NCI-H128 (cell line): ENCODE data around the gene FCRL4.
"Not testable (repeated sequence)": the region's sequence is repeated elsewhere in the genome, so short reads cannot be mapped to it uniquely, and the experiment has no call there.

Experiments
- DNase-seq: peaks from one replicate; lab custom pipeline; 2025; ENCODE audit not compliant: unreplicated experiment; lab: John Stamatoyannopoulos, UW

Gene FCRL4

DNA sequence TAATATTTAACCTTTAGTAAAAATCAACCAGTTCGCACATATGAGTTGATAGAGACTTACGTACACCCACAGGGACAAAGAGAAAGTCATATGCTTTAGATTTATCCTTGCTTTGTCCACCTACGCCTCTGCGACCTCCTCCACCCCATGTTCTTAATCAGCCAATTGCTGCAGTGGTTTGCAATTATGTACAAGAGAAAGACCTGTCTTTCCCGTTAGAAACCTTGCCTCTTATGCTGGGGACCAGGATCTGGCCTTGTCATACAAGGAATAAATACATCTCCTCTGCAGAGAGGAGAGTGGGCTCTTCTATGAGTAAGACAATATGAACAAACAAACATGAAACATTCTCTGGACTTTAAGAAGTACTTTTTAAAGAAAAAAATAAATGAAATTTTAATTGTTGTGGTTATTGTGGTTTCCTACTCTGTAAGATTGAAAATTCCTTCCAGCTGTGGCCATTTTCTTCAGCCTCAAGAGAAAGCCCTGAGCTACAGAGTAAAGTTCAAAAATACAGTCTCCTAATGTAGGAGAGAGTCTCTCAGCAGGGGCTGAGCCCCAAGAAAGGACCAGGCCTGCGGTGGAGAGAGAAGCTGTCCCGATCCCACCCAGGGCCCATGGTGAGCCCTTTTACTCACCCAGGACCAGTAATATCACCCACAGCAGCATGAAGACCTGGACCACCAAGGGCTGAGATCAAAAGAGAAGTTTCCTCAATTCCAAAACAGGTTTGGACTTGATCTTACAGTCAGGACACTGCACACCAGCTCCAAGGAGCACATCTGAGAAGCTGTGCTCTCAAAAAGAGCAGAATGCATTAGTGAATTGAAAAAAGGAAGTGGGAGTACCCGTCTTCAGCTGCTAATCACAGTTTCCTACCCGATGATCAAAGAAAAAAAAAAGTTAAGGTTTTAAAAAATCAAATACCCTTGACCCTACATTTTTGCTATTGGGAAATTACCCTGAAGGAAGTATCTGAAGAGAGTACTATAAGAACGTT lies 45.9 kb downstream of the FCRL4 start, which contains the start of gene FCRL5:
Gene FCRL5 (minus strand): TSS at position 822 of the 1,000 bp plus-strand sequence. CDS start 153 bp downstream, at position 669.
- no peak for DNase-seq

DNA sequence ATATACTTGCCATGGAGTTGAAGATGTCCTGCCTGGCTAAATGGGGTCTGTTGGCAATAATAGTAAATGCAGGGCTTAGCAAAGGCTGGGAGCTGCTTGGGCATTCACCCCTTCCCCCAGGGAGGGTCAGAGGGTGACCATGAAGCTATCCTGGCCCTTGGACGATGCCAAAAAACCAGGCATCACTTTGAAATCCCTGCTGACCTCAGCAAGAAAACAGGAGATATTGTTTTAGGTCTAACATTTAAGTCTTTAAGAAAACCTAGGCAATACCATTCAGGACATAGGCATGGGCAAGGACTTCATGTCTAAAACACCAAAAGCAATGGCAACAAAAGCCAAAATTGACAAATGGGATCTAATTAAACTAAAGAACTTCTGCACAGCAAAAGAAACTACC lies 49.8 kb downstream of the FCRL4 start:
- DNase-seq = not testable (repeated sequence)

DNA sequence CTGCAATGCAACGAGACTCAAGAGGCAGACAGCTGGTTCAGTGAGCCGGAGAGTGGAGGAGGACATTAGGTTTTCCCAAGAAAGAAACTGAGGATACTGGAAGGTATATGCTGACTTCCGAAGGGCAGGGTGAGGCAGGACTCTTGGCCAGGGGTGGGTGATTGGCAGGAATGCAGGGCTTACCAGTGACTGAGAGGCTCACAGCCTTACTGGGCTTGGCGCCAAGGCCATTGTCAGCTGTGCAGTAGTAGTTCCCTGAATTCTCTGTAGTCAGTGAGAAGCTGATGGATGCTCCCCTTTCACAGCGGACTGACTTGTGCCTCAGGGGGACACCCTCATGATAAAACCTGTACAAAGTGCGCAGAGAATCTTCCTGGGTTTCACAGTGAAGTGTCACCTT lies 55.2 kb downstream of the FCRL4 start:
- no peak for DNase-seq

DNA sequence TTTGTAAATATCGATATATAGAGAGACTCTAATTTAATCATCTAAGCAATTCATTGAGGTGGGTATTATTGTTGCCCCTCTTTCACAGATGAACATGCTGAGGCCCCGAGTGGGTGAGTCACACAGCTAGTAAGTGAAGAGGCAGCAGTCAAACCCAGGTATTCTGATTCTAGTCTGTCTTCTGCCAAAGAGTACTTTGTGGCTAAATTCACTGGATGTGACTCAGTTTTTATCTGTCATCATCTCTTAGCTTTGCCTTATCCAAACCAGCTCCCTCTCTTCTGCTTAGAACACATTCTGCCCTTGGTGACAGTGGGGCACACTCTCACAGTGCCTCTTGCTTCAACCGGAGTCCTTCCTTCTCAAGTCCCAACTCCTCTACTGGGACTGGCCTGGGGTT lies 57.0 kb downstream of the FCRL4 start:
- DNase-seq = no peak

DNA sequence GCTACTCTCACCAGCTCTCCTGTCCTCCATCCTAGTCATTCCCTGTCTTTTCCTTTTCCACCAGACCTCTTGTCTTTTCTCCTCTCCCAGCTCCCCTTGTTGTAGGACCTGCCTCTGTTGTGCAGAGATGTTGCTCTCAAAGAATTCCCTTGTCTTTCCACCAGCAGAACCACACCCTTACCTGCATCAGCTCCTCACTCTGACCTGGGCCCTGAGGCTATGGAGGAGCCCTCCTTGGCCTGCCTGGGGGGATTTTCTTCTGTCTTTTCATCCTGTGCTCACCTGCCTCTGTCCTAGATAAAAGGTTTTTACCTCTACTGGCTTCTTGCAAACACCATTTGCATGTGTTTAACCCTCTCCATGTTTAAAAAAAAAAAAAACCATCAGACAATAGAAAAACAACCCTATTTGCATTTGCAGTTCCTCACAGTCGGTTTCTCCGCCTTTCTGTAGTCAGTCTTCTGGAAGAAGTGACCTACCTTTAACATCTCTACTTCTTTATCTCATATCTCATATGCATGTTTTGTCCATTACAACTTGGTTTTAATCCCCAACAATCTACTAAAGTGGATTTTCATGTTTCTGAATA lies 57.6 kb downstream of the FCRL4 start:
- DNase-seq = no peak

DNA sequence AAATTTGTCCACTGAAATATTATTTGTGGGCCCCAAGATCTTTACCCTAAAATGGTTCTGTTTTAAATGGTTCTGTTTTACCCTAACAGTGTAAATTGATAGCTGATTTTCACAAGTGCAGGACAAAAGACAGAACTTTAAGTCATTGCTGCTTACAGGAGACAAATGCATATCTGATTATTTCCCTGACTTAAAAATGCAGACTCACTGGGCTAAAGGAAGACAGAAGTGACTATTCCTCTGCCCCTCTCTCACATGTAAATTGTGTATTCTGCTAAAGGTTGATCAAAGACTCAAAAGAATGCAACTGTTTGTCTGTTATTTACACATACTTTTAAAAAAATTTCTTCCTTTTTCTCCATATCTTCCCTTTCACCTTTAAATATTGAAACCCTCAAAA lies 58.3 kb downstream of the FCRL4 start:
- no peak for DNase-seq

DNA sequence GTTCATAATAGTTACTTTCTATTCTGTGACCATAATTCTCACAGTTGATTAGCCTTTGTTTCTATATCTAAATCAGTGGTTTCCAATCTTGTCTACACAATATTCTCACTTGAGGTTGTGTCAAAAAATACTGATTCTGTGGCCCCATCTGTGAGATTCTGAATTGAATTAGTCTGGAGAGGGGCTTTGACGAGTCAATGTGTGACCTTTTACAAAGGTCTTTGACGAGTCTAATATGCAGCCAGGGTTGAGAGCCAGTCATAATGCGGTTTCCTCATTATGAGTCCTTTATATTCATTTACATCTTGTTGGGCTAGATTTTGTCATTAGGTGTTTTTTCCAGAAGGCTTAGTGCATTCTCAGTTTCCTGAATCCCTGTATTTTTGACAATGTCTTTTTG lies 65.3 kb downstream of the FCRL4 start:
- DNase-seq = no peak

DNA sequence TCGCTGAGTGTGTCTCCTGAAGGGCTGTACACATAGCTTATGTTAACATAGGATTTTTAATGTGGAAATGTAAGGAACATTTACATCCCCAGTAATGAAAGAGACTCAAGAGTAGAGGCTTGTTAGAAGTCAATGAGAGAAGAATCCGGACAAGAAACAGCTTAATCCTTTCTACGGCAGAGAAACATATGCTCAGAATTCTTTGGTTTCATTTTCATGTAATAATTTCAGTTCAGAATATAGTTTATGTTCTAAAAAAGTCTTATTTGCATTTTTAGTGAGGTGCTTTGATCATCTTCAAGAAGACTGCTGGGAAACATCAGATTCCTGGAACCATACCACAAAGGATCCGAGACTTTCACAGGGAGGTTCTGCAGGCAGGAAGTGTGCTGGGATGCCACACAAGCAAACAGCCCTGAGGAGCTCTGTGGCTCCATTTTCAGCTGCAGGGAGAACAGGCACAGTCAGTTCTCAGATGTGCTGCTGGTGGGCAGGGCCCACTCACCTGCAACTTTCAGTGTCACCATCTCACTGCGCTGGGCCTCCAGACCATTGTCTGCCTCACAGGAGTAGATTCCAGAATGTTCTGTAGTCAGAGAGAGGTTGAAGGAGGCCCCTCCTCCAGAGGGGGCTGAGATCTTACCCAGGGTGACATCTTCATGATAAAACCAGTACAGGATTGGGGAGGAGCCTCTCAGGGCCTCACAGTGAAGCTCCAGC lies 74.0 kb downstream of the FCRL4 start:
- DNase-seq = no peak
